HG02763 (cell line): Measurements from ENCODE around the gene ANXA4.

Source experiments
- ATAC-seq: cut with Tn5 transposase; IDR thresholded peaks from one replicate; pipeline ENCODE4 v1.9.1; 2021; ENCODE audit warnings: mild to moderate bottlenecking, moderate library complexity; ENCODE audit not compliant: unreplicated experiment

The ANXA4 gene

GRCh38 chr2:69776886-69777785 is 35.2 kb downstream of the ANXA4 start:
- no peak for ATAC-seq

DNA sequence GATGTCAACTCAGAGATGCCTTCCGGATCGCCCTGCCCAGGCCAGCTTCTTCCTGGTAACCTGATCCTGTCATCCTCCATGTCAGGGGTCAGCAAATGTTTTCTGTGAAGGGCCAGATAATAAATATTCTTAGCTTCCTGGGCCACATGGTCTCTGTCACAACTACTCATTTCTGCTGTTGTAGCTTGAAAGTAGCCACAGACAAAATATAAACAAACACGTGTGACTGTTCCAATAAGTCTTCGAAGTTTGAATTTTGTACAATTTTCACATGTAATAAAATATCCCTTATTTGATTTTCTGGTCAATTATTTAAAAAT is 35.8 kb downstream of the ANXA4 start:
- no peak for ATAC-seq

GRCh38 chr2:69779258-69780001 is 37.5 kb downstream of the ANXA4 start:
- no peak for ATAC-seq

- ATAC-seq = peak; percentile 10
Measured at GRCh38 chr2:69780921-69781320, 39.0 kb downstream of the ANXA4 start.

DNA sequence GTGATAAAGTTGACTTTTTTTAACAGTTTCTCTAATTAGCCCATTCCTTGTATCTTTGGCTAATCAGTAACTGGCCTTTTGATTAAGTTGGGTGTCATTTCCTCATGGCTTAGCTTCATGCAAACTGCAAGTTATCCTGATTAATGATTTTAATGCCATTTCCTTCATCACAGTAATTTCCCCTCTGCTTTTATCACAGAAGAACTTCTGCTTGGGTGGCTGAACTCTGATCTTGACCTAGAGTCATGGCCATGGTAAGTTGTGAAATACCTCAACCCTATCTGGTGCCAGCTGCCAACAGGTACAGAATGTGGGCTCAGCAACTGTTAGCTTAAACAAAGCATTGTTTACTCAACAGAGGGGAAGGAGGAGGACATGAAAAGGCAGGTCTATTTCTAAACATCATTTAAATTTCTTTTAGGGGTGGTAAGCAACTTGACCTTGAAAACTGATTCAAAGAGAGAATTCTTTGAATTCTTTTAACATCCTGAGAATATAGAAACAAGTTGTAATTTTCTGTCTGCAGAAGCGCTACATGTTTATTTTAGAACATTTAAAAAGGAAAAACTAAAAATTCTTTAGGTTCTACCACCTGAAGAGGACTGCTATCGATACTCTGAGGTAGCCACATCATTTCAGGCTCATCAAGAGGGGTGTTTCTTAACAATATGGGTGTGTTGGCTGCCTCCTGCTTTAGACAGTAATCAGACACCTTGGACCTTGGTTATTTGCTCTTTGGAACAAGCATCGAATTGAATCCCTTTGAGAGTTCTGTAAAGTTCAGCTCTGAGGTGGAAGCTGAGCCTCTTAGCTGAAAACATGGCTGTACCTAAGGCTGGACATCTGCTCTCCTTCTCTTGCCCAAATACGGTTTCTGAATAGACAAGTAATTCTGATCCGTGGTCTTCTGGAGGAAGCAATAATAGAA is 39.7 kb downstream of the ANXA4 start:
- ATAC-seq = peak; percentile 54

DNA sequence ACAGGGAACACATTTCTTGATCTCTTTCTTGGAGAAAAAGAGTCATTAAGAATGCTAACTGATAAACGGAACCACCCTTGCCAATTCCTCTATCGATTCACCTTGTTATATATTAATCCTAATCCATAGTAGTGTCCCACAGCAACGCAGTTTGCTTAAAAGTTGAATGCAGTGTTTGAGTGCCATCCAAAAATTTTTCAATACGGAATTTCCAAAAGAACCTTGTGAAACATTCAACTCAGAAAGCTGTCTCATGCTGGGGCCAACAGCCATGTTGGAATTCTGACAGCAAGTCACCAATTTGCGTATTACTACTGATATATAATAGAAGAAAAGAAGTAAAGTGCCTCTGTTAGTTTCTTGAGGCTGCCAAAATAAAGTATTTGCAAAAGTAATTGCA is 42.3 kb downstream of the ANXA4 start:
- ATAC-seq = no peak

- no peak for ATAC-seq
Measured at GRCh38 chr2:69785358-69785757, 43.4 kb downstream of the ANXA4 start.

DNA sequence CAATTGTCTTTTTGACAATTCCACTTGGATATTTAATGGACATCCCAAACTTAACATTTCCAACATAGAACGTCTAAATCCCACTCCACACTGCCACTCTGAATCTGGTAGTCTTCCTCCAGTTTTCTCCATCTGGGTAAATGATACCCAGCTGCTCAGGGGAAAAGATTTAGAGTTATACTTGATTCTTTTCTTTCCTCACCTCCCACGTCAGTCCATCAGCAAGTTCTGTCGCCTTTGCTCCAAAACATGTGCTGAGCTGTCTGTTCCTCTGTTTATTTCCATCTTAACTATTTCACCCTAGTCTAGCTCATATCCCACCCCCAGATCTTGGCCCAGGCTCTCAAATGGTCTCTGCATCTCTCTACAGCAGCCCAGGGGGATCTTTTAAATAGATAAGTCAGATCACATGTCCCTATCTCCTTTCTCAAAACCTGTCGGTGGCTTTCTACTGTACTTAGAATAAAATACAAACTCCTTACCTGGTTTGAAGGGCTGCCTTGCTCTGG is 44.2 kb downstream of the ANXA4 start:
- no peak for ATAC-seq

DNA sequence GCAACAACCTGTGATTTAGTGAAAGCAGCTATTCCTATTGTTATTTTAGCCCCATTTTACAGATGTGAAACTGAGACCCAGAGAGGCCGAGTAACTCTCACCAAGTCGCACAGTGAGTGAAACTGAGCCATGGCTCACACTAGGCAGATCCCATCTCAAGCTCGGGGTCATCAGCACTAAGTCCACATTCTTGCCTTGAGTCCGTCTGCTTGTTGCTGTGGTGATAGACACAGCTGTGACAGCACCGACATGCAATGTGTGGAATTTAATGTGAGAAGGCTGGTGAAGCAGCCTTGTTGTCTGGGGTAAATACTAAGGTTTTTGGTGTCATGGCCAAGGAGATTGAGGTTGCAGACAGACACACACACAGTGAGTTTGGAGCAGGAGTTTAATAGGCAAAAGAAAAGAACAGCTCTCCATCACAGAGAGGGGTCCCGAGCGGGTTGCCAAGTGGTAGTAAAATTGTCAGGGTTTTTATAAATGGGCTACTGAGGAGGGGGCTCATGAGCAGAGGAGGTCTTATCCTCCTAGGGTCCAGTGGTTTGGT is 47.3 kb downstream of the ANXA4 start:
- ATAC-seq = peak; percentile 42

DNA sequence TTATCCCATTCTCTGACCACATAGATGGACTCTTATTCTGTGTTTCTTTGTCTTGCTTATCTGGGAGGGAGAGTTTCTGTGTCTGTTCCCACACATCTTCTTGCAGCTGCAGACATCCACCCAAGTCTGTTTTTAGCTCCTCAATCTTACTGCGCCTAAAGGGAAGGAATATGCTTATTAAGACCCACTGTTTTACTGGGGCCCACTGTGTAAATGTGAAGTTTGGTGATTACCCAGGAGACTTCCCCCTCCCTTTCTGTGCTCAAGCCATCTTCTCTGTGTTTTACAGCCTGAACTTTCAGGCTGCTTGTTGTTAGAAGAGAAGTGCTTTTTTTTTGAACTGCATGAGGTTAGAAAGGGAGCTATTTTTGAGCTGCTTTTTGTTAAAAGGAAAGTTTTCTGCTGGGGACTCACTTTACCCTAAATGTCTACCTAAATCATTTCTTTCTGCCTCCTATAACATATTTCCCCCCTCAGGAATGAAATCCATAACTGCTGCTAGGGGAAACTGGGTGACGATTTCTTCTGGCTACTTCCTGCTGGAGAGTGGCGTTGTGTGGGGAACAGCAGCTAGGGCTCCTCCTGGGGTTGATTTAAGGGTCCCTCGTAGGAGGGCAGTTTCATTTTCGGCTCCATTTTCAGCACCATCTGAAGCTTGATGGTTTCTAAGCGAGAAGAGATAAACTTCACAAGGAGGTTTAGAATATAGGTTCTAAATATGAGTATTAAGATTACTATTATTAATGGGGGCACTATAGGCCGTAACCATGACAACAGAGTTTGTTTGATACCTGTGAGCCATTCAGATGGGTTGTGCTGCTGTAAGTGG is 48.1 kb downstream of the ANXA4 start:
- ATAC-seq = peak; percentile 52

DNA sequence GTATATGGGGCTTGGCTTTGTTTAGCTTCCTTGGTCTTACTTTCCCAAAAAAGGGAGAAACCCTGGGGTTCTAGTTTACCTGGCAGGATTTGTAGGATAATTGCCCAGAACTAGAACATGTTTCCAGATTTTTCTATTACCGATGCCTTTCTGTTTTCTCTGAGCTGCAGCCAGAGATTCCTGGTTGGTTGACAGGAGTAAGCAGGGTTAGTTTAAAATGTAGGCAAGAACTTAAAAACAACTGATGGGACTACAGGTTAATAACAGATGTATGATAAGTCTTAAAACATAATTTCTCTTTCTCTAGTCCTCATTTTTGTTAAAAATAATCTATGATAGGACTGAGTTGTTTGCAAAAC is 48.6 kb downstream of the ANXA4 start:
- no peak for ATAC-seq

DNA sequence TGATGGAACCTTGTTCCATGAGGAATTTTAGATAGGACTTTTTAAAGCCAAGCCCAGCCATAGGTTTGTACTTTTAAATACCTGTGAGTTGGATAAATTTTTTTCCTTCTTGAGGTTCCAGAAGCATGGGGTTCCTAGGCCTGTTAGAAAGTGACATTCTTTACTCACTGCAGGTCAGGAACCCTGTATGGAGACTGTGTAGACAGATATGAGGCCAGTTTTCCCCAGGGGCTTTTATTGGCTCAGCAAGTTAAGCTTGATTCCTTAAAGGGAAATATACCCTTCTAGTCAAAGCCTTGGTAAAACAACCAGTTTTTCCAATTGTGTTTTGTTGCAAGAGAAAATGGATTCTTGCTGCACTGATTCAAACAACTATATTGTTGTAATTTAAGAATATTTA is 49.1 kb downstream of the ANXA4 start:
- no peak for ATAC-seq

- no peak for ATAC-seq
Measured at GRCh38 chr2:69796174-69796573, 54.2 kb downstream of the ANXA4 start.

DNA sequence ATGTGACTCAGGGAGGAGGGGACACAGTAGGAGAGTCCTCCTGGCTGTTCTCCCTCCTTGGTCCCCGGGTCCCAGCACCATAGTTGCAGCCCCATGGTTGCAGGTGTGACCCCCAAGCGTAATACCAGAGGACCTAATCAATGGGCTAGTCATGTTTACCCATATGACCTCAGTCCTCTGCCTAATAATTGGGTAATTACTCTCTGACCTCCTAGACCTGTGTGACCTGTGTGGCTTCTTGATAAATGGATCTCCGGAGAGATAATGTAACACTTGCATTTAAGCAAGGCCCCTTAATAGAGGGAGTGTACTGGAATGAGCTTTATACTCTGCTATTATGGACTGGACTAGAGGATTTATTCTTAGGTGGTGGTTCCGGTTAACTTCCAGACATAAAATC is 55.3 kb downstream of the ANXA4 start:
- ATAC-seq = no peak

GRCh38 chr2:69797836-69798289 is 55.9 kb downstream of the ANXA4 start:
- no peak for ATAC-seq

DNA sequence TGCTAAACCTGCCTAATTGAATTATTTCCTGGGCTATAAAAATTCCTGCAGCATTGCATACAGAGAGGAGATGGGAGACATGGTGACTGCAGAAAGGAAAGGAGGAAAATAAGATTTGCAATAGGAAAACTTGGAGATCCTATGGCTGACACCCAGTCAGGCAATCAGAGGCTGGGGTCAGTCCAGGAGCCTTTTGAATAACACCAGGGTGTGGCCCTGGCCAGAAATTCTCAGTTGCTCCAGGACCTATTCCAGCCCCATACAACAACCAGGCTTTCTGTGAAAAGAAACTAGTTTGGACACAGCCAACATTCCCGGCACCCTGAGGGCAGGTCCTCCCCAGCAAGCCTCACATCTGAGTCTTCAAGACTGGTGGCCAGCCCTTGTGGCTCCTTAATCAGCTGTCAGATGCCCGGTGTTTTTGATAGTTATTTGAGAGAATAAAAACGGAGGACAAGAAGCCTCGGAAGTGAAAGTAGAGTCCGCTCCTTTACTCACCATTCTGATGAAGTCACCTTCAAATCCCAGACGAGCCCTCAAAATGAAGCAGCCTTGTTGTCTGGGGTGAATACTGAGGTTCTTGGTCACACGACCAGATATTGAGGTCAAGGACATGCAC is 56.5 kb downstream of the ANXA4 start:
- ATAC-seq = peak; percentile 12

- ATAC-seq = peak; percentile 43
Measured at GRCh38 chr2:69798909-69799526, 57.1 kb downstream of the ANXA4 start.

- no peak for ATAC-seq
Measured at GRCh38 chr2:69801745-69802290, 59.9 kb downstream of the ANXA4 start.
